ENCODE measurements around the gene KIF6.

KIF6 gene

GRCh38 chr6:39366931-39367618, 358.1 kb downstream of the KIF6 start:
- no peak for DNase-seq

GRCh38 chr6:39365281-39366074, 359.7 kb downstream of the KIF6 start:
- DNase-seq: no peak

- no peak for DNase-seq
These were observed 361.9 kb downstream of the KIF6 start for GRCh38 chr6:39363280-39363679.

- DNase-seq: peak; percentile 24
These were observed 362.7 kb downstream of the KIF6 start for GRCh38 chr6:39362487-39362865.

GRCh38 chr6:39361657-39362486, 363.3 kb downstream of the KIF6 start:
- DNase-seq: peak; percentile 62

GRCh38 chr6:39360378-39360777, 364.8 kb downstream of the KIF6 start:
- DNase-seq: no peak

- DNase-seq: peak; percentile 57
These were observed 367.1 kb downstream of the KIF6 start for GRCh38 chr6:39357998-39358686.

- no peak for DNase-seq
These were observed 371.4 kb downstream of the KIF6 start for GRCh38 chr6:39353698-39354315.

- no peak for DNase-seq
These were observed 374.3 kb downstream of the KIF6 start for GRCh38 chr6:39350723-39351505.

GRCh38 chr6:39348740-39349139, 376.5 kb downstream of the KIF6 start:
- DNase-seq: no peak

- DNase-seq: peak; percentile 40
These were observed 377.2 kb downstream of the KIF6 start for GRCh38 chr6:39347906-39348585.

- no peak for DNase-seq
These were observed 378.0 kb downstream of the KIF6 start for GRCh38 chr6:39347206-39347605.

GRCh38 chr6:39344821-39345280, 380.4 kb downstream of the KIF6 start:
- no peak for DNase-seq

GRCh38 chr6:39343396-39343870, 381.8 kb downstream of the KIF6 start:
- no peak for DNase-seq

- no peak for DNase-seq
These were observed 382.4 kb downstream of the KIF6 start for GRCh38 chr6:39342692-39343395.

GRCh38 chr6:39341937-39342336, 383.3 kb downstream of the KIF6 start:
- DNase-seq: no peak

GRCh38 chr6:39341352-39341751, 383.9 kb downstream of the KIF6 start:
- DNase-seq: no peak

- peak; percentile 55 for DNase-seq
These were observed 385.2 kb downstream of the KIF6 start for GRCh38 chr6:39339868-39340550.

- no peak for DNase-seq
These were observed 385.9 kb downstream of the KIF6 start for GRCh38 chr6:39339096-39339867.
